ENCODE results near the gene C4B.

DNA sequence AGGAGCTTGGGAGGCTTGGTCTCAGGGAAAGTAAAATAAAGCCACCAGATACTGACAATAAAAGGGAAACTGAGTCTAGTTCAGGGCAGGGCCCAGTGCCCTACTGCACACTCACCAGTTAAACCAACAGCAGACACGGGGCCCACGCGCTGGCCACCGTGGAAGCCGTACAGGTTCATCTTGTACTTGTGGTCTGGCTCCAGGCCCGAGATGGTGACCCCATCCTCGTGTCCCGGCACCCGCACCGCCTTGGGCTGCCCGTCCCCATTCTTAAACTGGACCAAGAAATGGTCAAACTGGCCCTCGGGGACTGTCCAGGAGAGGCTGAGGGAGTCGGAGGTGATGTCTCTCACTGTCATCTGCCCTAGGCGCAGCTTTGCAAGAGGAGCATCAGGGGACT is 50.1 kb downstream of the C4B start:
- TF ChIP-seq, protein P1, sequence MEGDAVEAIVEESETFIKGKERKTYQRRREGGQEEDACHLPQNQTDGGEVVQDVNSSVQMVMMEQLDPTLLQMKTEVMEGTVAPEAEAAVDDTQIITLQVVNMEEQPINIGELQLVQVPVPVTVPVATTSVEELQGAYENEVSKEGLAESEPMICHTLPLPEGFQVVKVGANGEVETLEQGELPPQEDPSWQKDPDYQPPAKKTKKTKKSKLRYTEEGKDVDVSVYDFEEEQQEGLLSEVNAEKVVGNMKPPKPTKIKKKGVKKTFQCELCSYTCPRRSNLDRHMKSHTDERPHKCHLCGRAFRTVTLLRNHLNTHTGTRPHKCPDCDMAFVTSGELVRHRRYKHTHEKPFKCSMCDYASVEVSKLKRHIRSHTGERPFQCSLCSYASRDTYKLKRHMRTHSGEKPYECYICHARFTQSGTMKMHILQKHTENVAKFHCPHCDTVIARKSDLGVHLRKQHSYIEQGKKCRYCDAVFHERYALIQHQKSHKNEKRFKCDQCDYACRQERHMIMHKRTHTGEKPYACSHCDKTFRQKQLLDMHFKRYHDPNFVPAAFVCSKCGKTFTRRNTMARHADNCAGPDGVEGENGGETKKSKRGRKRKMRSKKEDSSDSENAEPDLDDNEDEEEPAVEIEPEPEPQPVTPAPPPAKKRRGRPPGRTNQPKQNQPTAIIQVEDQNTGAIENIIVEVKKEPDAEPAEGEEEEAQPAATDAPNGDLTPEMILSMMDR (IDR thresholded peaks at IDR 0.05): no peak
- TF ChIP-seq POLR2A (IDR thresholded peaks at IDR 0.05): no peak
